CMK (cell line): ENCODE measurements around the gene MAGI2.

ENCODE experiments used
- DNase-seq: peaks from one replicate; pipeline ENCODE4 v3.0.0-alpha.2; 2010; ENCODE audit warnings: low read depth

Gene MAGI2

DNA sequence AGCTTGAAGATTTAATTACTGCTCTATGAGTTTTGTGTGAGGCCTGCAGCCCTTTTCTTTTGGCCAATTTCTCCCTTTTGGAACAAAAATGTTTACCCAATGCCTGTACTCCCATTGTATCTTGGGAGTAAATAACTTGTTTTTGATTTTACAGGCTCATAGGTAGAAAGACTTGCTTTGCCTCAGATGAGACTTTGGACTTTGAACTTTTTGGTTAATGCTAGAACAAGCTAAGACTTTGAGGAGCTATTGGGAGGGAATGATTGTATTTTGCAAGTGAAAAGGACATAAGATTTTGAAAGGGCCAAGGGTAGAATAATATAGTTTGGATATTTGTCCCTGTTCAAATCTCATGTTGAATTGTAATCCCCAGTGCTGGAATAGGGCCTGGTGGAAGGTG lies 152.0 kb downstream of the MAGI2 start:
- DNase-seq, result no peak

DNA sequence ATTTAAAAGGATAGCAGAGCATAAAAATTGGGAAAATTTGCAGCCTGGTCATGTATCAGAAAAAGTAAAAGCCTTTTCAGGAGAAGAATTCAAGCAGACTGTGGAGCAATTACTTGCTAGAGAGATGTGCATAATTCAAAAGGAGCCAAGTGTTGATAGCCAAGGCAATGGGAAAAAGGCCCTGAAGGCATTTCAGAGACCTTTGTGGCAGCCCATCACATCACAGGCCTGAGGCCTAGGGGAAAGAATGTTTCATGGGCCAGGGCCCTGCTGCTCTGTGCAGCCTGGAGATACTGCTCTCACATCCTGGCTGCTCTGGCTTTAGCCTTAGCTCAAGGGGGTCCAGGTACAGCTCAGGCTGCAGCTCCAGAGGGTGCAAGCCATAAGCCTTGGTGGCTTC lies 152.9 kb downstream of the MAGI2 start:
- DNase-seq, result no peak

DNA sequence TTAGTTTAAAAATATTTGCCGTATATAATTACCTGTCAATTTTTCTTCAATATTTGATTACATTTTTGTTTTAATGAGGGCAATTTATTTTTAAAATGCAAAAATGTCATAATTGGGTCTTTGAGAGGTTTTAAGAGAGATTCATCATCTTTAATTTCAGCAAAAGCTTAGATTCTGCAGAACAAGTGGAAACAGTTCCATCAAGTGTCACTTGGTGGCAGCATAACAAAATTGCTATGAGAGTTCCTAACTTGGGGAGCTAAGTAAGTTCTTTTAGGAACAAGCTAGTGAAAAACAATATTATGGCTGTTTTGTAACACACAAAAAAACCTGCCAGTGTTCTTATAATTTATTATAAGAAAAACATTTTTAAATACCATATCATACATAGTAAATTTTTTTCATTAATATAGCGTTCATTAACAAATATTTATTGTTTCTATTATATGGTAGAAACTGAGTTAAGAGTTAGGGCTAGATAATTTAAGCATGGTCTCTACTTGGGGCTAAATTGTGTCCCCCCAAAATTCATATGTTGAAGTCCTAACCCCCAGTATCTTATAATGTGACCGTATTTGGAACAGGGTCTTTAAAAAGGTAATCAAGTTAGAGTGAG lies 155.2 kb downstream of the MAGI2 start:
- DNase-seq, result peak; percentile 2

DNA sequence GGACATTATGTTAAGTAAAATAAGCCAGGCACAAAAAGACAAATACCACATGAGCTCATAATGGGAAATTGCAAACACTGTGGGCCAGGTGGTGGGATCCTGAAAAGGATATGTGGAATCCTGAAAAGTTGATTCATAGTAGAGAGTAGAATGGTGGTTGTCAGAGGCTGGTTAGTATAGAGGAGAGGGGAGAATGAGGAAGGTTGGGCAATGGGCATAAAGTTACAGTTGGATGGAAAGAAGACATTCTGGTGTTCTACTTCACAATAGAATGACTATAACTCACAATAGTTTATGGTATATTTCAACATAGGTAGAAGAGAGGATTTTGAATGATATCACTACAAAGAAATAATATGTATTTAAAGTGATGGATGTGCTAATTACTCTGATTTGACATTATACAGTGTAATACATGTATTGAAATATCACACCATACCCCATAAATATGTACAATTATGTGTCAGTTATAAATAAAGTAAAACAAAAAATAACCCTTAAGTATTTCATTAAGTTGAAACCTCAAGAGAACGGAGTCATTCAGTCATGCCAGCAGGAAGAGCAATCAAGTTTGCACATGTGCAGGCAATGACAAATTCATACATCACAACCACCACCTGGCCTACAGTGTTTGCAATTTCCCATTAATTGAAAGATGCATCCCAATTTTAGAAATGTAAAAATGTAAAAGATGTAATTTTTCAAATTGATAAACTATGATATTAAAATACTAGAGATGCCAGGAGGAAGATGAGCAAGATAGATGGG lies 156.7 kb downstream of the MAGI2 start:
- DNase-seq, result no peak

DNA sequence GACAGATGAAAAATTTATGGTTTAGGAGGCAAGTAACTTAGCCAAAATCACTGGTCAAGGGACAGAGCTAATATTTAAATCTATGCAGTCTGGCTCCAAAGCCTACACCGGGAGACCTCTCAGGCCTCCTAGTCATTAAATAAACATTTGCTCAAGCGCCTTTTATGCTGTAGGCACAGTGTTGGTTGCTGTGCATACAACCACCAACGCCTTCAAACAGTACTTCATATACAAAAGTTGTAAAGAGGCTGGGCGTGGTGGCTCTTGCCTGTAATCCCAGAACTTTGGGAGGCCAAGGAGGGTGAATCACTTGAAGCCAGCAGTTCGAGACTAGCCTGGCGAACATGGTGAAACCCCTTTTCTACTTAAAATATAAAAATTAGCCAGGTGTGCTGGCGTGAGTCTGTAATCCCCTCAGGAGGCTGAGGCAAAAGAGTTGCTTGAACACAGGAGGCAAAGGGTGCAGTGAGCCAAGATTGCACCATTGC lies 159.8 kb downstream of the MAGI2 start:
- DNase-seq, result no peak

DNA sequence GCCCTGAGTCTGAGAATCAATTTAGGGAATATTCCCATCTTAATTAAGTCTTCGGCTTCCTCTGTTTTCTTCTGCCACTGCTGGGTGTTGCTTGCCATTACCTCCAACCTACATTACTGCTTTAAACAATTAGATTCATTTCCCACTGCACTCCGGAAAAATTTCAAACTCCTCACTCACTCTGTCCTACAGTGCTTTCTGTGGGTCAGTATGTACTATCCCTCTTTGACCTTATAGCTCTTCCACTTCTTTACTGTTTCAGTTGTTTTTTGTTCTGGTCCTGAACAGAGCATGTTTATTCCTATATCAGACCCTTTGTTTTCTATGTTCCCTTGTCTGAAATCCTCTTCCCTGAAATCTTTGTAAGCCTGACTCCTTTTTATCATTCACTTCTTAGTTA lies 160.6 kb downstream of the MAGI2 start:
- DNase-seq, result no peak

DNA sequence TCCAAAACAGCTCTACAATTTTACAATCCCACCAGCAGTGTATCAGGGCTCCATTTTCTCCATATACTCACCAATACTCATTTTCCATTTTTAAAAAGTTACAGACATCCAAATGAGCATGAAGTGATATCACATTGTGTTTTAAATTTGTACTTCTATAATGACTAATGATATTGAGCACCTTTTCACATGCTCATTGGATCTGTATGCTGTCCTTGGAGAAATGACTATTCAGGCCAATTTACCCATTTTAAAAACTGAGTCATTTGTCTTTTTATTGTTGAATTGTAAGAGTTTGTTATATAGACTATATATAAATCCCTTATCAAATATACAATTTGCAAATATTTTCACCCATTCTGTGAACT lies 162.0 kb downstream of the MAGI2 start:
- DNase-seq, result no peak

DNA sequence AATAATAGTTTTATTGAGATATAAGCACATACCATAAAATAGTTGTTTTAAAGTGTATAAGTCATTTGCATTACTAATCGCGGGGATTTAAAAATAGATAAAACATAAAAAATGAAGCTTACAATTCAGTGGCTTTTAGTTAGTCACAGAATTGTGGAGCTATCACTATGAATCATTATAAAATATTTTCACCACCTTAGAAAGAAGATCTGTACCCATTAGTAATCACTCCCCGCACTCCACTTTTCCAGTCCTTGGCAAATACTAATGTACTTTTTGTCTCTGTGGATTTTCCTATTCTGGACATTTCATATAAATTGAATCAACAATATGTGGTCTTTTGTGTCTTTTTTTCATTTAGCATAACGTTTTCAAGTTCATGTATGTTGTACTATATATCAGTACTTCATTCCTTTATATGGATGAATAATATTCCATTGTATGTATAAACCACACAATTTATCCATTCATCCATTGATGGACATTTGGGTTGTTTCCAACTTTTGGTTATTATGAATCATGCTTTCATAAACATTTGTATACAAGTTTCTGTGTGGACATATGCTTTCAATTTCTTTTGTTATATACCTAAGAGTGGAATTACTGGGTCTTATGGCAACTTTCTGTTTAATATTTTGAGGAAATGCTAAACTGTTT lies 162.5 kb downstream of the MAGI2 start:
- no peak for DNase-seq

DNA sequence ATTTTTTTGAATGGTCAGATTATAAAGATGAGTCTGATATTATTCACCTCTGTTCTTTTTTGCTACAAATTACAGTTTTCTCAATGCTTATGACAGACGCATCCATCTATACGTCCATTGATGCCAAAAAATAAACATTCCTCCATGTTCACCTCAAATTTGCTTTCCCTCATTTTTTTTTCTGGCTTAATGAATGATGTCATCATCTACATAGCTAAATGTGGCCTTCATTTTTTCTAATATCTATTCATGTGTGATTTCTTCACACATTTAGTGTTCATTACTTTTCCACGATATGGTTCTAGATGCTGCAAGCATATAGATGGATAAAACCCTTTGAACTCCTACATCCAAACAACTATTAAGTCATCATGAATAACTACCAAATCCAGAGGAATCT lies 163.1 kb downstream of the MAGI2 start:
- DNase-seq, result no peak

DNA sequence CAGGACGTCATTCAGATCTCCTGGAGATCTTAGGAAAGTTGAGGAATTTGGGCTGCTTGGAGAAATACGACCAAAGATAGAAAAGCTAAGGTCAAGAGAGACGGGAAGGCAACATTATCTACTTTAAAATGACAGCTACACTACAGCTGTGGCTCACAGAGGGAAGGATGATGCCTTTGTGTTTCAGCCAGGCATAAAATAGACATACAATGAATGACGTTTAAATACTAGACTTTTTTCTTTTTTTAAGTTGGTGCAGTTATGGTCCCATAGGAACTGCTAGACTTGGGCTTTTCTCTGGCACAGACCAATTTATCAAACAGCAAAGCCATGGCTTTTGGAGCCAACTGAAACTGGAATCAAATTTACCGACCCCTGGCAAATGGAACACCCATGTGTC lies 164.8 kb downstream of the MAGI2 start:
- DNase-seq, result no peak

DNA sequence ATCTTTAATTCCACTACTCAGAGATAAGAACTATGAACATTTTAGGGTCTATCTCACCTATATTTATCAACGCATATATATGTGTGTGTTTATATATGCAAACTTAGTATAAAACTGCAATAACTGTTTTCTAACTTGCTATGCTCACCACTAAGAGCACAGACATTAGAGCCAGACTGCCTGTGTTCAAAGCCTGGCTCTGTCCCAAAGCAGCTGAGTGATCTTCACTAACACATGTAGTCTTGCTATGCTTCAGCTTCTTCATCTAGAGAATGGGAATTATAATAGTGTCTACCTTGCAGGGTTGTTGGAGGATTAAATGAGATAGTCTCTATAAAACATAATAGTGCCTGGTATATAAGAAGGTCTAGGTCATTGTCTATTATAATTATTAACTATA lies 165.5 kb downstream of the MAGI2 start:
- DNase-seq, result no peak

DNA sequence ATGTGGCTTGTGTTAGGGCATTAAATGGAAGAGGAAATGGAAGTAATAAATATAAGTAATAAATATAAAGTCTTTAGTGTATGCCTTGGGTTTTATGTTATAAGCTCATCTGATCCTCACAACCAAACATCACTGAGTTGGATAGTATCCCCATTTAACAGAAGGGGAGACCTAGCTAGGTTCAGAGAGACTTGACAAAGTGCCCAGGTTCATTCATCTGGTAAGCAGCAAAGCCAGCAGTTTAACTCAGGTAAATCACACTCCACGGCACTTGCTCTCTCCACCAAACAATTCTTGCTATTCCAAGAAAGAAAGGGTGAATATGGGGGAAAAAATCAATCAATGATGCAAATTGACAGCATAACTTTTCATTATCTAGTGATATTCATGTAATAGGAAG lies 167.3 kb downstream of the MAGI2 start:
- DNase-seq, result no peak

DNA sequence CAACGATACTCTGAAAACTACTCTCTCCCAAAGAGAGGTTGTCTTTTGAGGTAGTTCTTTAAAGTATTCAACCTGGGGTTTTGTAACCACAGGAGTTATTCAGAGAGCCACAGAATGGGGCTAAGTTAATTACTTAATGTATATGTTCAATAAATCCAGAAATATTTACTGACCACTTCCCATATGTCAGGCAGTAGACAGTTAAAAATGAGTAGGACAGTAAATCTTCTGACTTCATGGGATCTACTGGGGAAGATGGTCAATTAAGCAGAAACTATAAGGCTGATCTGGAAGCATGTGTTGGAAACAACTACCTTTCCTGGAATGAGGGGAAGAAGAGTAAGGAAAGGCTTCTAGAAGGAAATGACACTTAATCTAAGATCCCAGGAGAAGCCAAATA lies 167.7 kb downstream of the MAGI2 start:
- no peak for DNase-seq

DNA sequence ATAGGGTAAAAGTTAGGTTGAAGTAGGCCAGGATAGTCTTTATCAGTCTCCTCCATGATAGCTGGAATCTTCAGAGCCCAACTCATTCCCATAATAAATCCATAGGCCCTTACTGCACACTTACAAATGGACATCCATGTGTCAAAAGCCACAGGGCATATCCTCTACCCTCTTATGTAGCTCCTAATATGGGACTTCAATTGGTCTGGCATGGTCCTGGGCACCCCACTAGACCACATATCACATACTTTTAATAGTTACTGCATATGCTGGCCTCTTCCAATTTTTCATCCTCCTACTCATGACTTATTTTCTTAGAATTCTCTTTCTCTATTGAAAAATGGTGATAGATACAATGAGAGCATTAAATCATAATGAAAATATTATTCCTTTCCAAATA lies 169.3 kb downstream of the MAGI2 start:
- no peak for DNase-seq

DNA sequence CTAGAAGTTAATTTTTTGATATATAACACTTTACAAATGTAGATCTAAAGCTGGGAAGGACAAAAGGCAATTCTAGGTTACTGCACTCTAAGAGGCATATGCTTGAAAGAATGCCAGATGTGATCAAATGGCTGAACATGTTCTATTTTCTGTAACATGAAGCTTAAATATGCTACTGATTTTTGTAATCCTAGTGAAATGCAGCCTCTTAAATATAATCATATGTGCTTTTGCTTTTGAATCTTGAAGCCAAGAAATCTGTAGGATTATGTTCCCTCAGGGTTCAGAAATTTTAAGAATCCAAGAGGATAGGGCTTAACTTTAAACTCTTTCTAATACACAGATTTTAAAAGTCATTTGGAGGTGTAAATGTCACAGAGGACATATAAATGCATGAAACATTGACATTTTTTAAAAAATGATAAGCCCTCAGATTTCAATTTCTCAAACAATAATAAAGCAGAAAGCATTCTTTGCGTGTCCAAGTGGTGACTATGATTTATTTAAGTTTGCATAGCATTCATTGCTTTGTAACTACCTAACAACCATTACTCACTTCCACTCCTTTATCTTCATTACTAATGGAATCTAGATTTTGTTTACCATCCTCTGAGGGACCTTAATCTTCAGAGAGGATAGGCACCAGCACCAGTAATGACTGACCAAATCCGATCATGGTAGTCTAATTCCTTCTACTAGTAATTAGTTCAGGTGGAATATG lies 170.4 kb downstream of the MAGI2 start:
- no peak for DNase-seq

DNA sequence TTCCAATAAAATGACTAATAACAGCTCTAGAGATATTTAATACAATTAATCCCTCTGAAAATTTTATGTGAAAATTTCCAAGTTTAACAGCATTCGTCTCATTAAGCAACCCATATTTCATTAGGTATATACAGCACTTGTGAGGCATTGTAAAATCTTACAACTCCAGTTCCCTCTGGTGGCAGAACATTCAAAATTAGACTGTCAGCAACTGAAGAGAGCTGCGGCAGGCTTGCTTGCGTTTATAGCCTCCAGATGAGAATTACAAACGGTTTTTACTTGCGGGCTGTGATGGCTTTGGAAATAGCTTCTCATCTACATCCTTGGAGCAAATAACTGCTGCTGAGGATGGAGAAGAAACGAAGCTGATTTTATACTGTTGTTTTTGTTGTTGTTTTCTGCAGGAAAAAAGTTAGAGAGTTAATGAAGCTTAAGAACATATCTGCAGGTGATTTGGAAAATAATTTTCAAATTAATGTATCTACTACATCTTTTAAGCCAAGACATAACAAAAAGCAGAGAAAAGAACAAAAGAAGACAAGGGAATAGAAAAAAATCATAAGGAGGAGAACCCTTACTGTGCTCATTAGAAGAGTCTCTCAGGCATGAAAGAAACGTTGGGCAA lies 171.3 kb downstream of the MAGI2 start:
- DNase-seq, result no peak

DNA sequence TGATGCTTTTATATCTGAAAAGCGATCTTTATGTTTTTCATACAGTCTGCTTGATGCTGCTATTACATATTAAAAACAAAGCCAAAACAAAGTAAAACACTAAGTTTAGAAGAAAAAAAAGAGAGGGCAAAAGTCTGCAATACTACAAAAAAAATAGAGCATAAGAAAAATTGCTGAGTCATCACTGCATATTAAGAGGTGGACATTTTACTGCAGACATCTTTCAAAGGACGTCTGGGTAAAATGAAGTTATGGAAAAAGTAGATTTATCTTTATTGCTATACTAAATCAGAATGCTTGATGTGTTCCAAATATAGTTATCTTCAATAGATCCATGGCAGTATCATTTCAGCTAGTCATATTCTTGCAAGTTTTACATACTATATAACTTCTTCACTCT lies 172.0 kb downstream of the MAGI2 start:
- no peak for DNase-seq

DNA sequence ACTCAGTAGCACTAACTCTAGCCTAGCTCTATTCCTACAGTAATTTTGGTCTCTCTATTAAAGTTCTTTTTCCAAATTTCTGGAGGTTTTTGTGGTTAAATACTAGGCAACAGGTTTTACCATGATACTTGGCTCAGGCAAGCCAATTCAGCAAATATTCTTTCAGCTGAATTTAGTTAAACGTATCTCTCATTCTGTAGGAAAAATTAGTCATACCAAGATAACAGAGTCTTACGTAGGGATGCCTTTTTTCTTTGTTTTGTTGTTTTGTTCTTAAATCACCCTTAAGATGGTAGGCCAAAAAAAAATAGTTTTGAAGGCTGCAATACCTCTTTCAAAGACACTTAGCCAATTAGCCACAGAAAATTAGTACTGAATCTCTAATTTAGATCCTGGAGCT lies 180.5 kb downstream of the MAGI2 start:
- DNase-seq, result no peak

DNA sequence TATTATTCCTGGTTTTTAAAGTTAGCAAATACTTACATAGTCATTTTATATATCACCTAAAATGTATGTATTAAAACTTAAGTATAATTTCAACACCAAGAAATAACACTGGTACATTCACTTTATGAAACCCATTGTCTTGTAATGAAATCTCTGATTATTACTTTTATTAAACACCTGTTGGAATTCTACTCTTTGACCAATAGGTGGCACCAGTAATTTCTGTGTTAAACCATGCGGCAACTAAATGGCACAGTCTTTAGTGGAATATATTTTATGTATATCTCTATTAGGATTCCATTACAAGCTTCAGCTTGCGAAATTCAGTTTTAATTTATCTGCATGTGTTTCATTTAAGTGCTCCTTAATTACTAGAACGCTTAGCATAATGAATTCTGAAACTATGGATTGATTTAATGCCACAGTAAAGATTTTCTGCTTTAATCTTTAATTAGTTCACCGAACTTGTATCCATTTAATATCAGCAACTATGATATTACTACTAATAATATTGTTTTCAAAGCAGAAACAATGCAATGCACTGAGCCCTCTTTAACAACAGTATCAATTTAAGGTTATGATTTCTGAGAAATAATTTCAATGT lies 181.3 kb downstream of the MAGI2 start:
- no peak for DNase-seq

DNA sequence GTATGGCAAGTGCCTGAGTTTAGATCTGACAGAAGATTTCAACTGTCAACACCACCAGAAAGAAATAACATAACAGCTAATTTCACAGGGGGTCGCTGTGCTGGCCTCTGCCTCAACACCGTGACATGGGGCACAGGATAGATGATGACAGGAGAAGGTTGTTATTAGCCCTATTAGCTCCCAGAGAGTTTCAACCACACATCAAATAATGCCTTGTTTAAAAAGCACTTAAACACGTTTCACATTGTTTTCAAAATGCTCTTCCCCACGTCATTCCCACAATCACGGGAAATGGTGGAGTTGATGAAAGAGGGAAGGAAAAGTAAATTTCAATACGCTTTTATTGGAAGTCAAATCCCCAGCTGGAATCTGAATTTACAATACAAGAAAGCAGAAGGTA lies 184.7 kb downstream of the MAGI2 start:
- DNase-seq, result no peak

DNA sequence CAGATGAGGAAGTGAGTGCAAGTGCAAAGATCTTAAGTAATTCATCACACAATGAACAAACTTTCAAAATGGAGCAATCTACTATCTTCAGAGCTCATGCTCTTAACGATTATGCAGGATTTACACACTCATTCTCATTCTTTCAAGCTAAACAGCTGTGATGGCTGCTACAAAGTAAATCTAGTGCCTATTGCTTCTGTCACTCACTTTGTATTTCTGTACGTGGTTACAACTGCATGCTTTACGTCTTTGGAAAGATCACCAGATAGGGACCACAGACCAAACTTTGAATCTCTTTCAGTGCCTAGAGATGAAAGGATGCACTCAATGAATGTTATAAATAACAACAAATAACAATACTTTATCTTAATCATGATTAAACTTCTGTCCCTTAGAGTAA lies 194.6 kb downstream of the MAGI2 start:
- DNase-seq, result no peak

DNA sequence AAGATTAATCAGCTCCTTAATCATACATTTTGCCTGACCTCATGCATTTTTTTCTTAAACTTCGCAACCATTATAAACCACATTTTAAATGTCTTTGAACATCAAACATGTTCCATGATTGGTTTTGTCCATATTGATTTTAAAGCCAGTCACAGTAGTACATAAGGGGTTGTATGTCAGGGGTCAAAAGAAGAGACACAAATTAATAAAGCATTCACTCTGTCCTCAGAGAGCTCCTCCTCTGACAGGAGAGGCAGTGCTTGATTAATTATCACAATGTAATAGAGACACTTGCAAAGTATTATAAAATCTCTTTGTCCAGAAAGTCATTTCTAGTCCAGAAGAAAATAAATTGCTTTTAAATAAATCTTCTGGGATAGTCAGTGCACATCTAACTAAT lies 195.5 kb downstream of the MAGI2 start:
- DNase-seq, result no peak
